HepG2 (cell line): ENCODE data around the gene AP5Z1. TPM values are rescaled to one million over a fixed set of nuclear protein-coding genes. Genes with fewer than 3 reads are reported as not detected.

Source experiments
- ATF6 ChIP-seq: sonication (generic); formaldehyde crosslinking; conservative IDR thresholded peaks from 2 replicates; pipeline ENCODE4 v1.4.0; 2020; ENCODE audit warnings: missing genetic modification reagents
- ATF7 ChIP-seq, 2 experiments: fragments of 450-650 bp in 1 of 2; sonication (generic) in 1 of 2; formaldehyde crosslinking in 1 of 2; IDR thresholded peaks; 2 replicates each; pipeline versions ENCODE4 v1.4.0 to v1.6.1; 2016 to 2020; ENCODE audit warnings: antibody characterized with exemption in 1 of 2, mild to moderate bottlenecking in 1 of 2, missing genetic modification reagents in 1 of 2
- GATAD2A ChIP-seq: IDR thresholded peaks from 2 replicates; pipeline ENCODE4 v1.6.1; 2016
- GTF3A ChIP-seq: sonication (generic); formaldehyde crosslinking; conservative IDR thresholded peaks from 2 replicates; pipeline ENCODE4 v1.4.0; 2020; ENCODE audit warnings: mild to moderate bottlenecking, missing genetic modification reagents
- HNRNPL ChIP-seq: fragments of 200-400 bp; formaldehyde crosslinking; IDR thresholded peaks from 2 replicates; pipeline ENCODE4 v1.6.1; 2017; ENCODE audit warnings: mild to moderate bottlenecking, low read depth, low read length
- IRX3 ChIP-seq: sonication (generic); formaldehyde crosslinking; IDR thresholded peaks from 2 replicates; pipeline ENCODE4 v1.8.1; 2023; ENCODE audit warnings: mild to moderate bottlenecking, low read depth, missing genetic modification reagents, borderline replicate concordance
- KLF15 ChIP-seq: sonication (generic); formaldehyde crosslinking; IDR thresholded peaks from 2 replicates; pipeline ENCODE4 v1.8.1; 2023; ENCODE audit warnings: borderline replicate concordance, mild to moderate bottlenecking, inconsistent platforms, missing genetic modification reagents, mixed read lengths
- MYC ChIP-seq: sonication (generic); formaldehyde crosslinking; IDR thresholded peaks from 2 replicates; pipeline ENCODE4 v1.9.0; 2021; ENCODE audit warnings: missing genetic modification reagents, borderline replicate concordance
- SATB2 ChIP-seq: sonication (generic); formaldehyde crosslinking; IDR thresholded peaks from 2 replicates; pipeline ENCODE4 v1.5.0; 2020; ENCODE audit warnings: missing genetic modification reagents
- SMARCE1 ChIP-seq: fragments of 450-650 bp; IDR thresholded peaks from 2 replicates; pipeline ENCODE4 v1.6.1; 2017; ENCODE audit warnings: borderline replicate concordance
- SNAI1 ChIP-seq: sonication (generic); formaldehyde crosslinking; IDR thresholded peaks from 2 replicates; pipeline ENCODE4 v1.5.0; 2020; ENCODE audit warnings: mild to moderate bottlenecking, missing genetic modification reagents, borderline replicate concordance
- SOX5 ChIP-seq: IDR thresholded peaks from 2 replicates; pipeline ENCODE4 v1.6.1; 2016; ENCODE audit warnings: borderline replicate concordance
- SP2 ChIP-seq: sonication (generic); formaldehyde crosslinking; IDR thresholded peaks from 2 replicates; pipeline ENCODE4 v1.5.1; 2020; ENCODE audit warnings: mild to moderate bottlenecking, missing genetic modification reagents
- SRF ChIP-seq: IDR thresholded peaks from 2 replicates; pipeline ENCODE4 v1.6.1; 2011; ENCODE audit warnings: mild to moderate bottlenecking, low read depth, low read length, moderate library complexity
- TBX3 ChIP-seq: fragments of 450-650 bp; IDR thresholded peaks from 2 replicates; pipeline ENCODE4 v1.6.1; 2017; ENCODE audit warnings: antibody characterized with exemption, mild to moderate bottlenecking, inconsistent platforms, borderline replicate concordance
- ZFP90 ChIP-seq: sonication (generic); formaldehyde crosslinking; IDR thresholded peaks from 2 replicates; pipeline ENCODE4 v1.8.0; 2022; ENCODE audit warnings: missing genetic modification reagents, mild to moderate bottlenecking, inconsistent platforms, borderline replicate concordance
- ZNF20 ChIP-seq: sonication (generic); formaldehyde crosslinking; IDR thresholded peaks from 2 replicates; pipeline ENCODE4 v1.4.0; 2020; ENCODE audit warnings: mild to moderate bottlenecking, moderate library complexity, missing genetic modification reagents
- ZNF264 ChIP-seq: sonication (generic); formaldehyde crosslinking; IDR thresholded peaks from 2 replicates; pipeline ENCODE4 v1.4.0; 2020; ENCODE audit warnings: missing genetic modification reagents
- ZNF44 ChIP-seq: sonication (generic); formaldehyde crosslinking; IDR thresholded peaks from 2 replicates; pipeline ENCODE4 v1.5.1; 2020; ENCODE audit warnings: mild to moderate bottlenecking, missing genetic modification reagents
- ZNF510 ChIP-seq: sonication (generic); formaldehyde crosslinking; IDR thresholded peaks from 2 replicates; pipeline ENCODE4 v1.4.0; 2020; ENCODE audit warnings: low read depth, mild to moderate bottlenecking, missing genetic modification reagents
- ZNF558 ChIP-seq: sonication (generic); formaldehyde crosslinking; IDR thresholded peaks from 2 replicates; pipeline ENCODE4 v1.9.0; 2022; ENCODE audit warnings: mild to moderate bottlenecking, missing genetic modification reagents, borderline replicate concordance
- ZNF580 ChIP-seq: IDR thresholded peaks from 2 replicates; pipeline ENCODE4 v1.6.1; 2016; ENCODE audit warnings: low read depth, borderline replicate concordance
- ZSCAN5A ChIP-seq: sonication (generic); formaldehyde crosslinking; IDR thresholded peaks from 2 replicates; pipeline ENCODE4 v1.8.0; 2022; ENCODE audit warnings: mild to moderate bottlenecking, missing genetic modification reagents, borderline replicate concordance
- polyA plus RNA-seq, 8 experiments: library from polyadenylated mRNA; depleted of rRNA in 3 of 8; stranded (reverse) in 7 of 8; unstranded in 1 of 8; fragments of >200 nt; fragmentation: Illumina TruSeq in 4 of 8; extraction: Trizol in 4 of 8; gene quantifications; 2 replicates each; pipeline versions ENCODE4 v1.2.1 to v1.2.3, GENCODE V29; 2011 to 2016; ENCODE audit warnings: low read depth in 4 of 8, missing spikeins in 1 of 8, mixed read lengths in 1 of 8; ENCODE audit not compliant: insufficient read depth in 1 of 8
- total RNA-seq, 5 experiments: library from RNA; depleted of rRNA; stranded (reverse); fragments of >200 nt; fragmentation: Illumina TruSeq; extraction: Trizol; gene quantifications; 2 replicates each; pipeline ENCODE4 v1.2.3, GENCODE V29; 2016; ENCODE audit warnings: low read depth in 1 of 5
- TF ChIP-seq, protein P1 (sequence below): sonication (generic); formaldehyde crosslinking; IDR thresholded peaks from 2 replicates; pipeline ENCODE4 v1.8.0; 2022; ENCODE audit warnings: mild to moderate bottlenecking, missing genetic modification reagents; ENCODE audit not compliant: insufficient replicate concordance

Gene AP5Z1
- total and polyA plus RNA-seq, 2 of the 13 experiments (the other 11 are each of a cell fraction or from before 2014, with no cell fraction given), result 9.3 to 15.1 TPM

DNA sequence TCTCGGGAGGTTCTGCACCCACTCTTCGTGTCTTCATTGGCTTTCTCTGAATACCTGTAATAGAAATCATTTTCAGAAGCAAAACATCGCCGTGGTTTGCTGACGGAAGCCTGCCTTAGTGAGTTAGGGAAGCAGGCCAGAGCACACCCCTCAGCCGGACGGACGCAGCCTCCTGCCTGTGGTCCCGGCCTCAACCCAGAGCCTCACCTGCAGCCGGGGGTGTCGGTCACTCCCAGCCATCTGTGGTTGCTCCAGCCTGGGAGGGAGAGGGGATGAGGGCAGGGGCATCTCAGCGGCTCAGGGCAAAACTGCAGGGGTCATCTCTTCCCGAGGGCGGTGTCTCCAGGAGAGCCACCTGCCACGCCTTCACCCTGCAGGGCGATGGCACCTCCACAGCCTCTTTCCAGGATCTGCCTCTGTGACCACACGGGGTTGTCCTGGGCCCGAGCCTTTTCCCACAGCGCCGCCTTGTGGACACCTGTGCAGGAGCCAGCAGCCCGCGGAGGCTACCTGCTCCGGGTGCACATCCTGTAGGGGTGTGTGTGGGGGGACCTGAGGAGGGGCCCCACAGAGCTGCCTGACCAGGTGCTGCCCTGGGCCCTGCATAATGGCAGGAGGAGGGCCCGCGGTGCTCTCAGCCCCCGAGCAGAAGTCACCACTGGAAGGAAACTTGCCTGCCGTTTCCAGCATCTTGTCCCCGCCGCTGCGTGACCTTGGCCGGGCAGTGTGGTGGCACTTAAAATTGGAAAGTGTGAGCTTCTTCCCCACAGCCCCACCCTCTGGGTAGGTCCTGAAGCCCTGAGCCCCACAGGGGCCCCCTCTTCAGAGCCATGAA lies 21.6 kb upstream of the AP5Z1 start (continued):
- TF ChIP-seq, protein P1, sequence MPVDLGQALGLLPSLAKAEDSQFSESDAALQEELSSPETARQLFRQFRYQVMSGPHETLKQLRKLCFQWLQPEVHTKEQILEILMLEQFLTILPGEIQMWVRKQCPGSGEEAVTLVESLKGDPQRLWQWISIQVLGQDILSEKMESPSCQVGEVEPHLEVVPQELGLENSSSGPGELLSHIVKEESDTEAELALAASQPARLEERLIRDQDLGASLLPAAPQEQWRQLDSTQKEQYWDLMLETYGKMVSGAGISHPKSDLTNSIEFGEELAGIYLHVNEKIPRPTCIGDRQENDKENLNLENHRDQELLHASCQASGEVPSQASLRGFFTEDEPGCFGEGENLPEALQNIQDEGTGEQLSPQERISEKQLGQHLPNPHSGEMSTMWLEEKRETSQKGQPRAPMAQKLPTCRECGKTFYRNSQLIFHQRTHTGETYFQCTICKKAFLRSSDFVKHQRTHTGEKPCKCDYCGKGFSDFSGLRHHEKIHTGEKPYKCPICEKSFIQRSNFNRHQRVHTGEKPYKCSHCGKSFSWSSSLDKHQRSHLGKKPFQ (CRISPR knock-in tag), result no peak
- TF ChIP-seq SRF (no peak), SOX5 (CRISPR knock-in tag) (peak; percentile 30; the same call in 1 of the 2 replicates), SNAI1 (CRISPR knock-in tag) (no peak), ZSCAN5A (CRISPR knock-in tag) (no peak), SP2 (CRISPR knock-in tag) (no peak), ZNF580 (CRISPR knock-in tag) (no peak), GATAD2A (CRISPR knock-in tag) (peak; percentile 26; the same call in 1 of the 2 replicates), ZNF510 (CRISPR knock-in tag) (no peak), MYC (CRISPR knock-in tag) (peak; percentile 31), TBX3 (no peak), ATF7 (IDR thresholded peaks at IDR 0.05) (no peak), ATF7 (CRISPR knock-in tag; IDR thresholded peaks at IDR 0.05) (no peak), SATB2 (CRISPR knock-in tag) (no peak), ATF6 (CRISPR knock-in tag) (no peak), ZFP90 (CRISPR knock-in tag) (no peak), SMARCE1 (no peak), GTF3A (no peak), IRX3 (CRISPR knock-in tag) (no peak), HNRNPL (0 out of 2 replicates have a peak, but pooled peaks have one; percentile 52), ZNF20 (CRISPR knock-in tag) (no peak), ZNF44 (no peak), KLF15 (CRISPR knock-in tag) (no peak), ZNF558 (no peak), ZNF264 (CRISPR knock-in tag) (no peak)
